ENCODE measurements around the gene BIRC7.
"Not testable (repeated sequence)": the region's sequence is repeated elsewhere in the genome, so short reads cannot be mapped to it uniquely, and the experiment has no call there.

BIRC7 gene

DNA sequence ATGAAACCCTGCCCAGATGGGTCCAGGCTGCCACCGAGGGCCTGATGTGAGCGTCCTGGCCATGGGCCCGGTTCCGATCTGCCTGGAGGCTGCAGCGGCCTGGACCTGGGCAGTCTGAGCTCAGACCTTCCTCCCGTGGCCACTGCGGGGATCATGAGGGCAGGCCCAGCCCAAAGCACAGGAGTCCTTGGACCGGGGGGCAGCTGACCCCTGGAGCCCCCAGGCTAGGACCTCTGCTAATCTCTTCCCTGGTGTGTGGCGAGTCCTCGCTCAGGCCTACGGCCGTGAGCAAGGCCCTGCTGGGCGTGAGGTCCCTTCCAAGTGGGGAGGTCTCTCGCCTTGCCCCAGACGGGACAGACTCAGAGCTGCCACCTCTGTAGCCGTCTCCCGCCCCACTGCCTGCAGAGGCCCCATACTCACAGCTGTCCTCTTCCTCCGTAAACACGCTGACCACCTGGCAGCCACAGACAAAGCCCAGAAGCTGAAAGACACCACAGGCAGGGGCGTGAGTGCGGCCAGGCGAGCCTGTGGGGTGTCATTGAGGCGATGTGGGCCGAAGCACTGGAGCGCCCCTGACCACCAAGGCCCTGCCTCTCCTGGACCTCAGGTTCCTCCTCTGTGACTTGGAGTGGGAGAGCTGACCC, 8.0 kb downstream of the BIRC7 start:
- Histone ChIP-seq H3K9ac (ENCODE audit: low read length) (no peak overlapping the region), H3K4me3 (ENCODE audit: low read depth in 1 of 2, low read length in 2 of 2) (no peak overlapping the region), H3K4me1 (ENCODE audit: insufficient read depth, low read length) (no peaks in the 10 kb centered on the region), H3K9me3 (ENCODE audit: low read length) (no peaks in the 10 kb centered on the region), H3K36me3 (ENCODE audit: insufficient read depth, low read length) (no peaks in the 10 kb centered on the region), H3K27ac (ENCODE audit: low read depth, low read length) (no peak overlapping the region), H3K27me3 (ENCODE audit: control insufficient read depth in 1 of 2, insufficient read depth in 2 of 2, low read length in 2 of 2) (peaks cover 0 to 18% of the 10 kb centered on the region in 2 donors)

- H3K27me3 ChIP-seq (ENCODE audit: control insufficient read depth in 1 of 2, insufficient read depth in 2 of 2, low read length in 2 of 2) = peaks cover 0 to 23% of the 10 kb centered on the region in 2 donors
- no peaks in the 10 kb centered on the region for H3K9me3 ChIP-seq (ENCODE audit: low read length)
- no peak overlapping the region for H3K9ac ChIP-seq (ENCODE audit: low read length)
- H3K4me3 ChIP-seq (ENCODE audit: low read depth in 1 of 2, low read length in 2 of 2) = no peak overlapping the region
- H3K27ac ChIP-seq (ENCODE audit: low read depth, low read length) = no peak overlapping the region
- H3K36me3 ChIP-seq (ENCODE audit: insufficient read depth, low read length) = no peaks in the 10 kb centered on the region
- H3K4me1 ChIP-seq (ENCODE audit: insufficient read depth, low read length) = no peaks in the 10 kb centered on the region
Measured at GRCh38 chr20:63244468-63244867, 8.8 kb downstream of the BIRC7 start.

GRCh38 chr20:63246490-63247288, 11.0 kb downstream of the BIRC7 start:
- Histone ChIP-seq H3K9me3 (ENCODE audit: low read length) (no peaks in the 10 kb centered on the region), H3K27ac (ENCODE audit: low read depth, low read length) (no peak overlapping the region), H3K36me3 (ENCODE audit: insufficient read depth, low read length) (no peaks in the 10 kb centered on the region), H3K27me3 (ENCODE audit: control insufficient read depth in 1 of 2, insufficient read depth in 2 of 2, low read length in 2 of 2) (peaks cover 0 to 27% of the 10 kb centered on the region in 2 donors), H3K4me1 (ENCODE audit: insufficient read depth, low read length) (no peaks in the 10 kb centered on the region), H3K9ac (ENCODE audit: low read length) (no peak overlapping the region), H3K4me3 (ENCODE audit: low read depth in 1 of 2, low read length in 2 of 2) (no peak overlapping the region)

GRCh38 chr20:63247671-63248228, 12.0 kb downstream of the BIRC7 start:
- Histone ChIP-seq H3K4me3 (ENCODE audit: low read depth in 1 of 2, low read length in 2 of 2) (no peak overlapping the region), H3K4me1 (ENCODE audit: insufficient read depth, low read length) (no peaks in the 10 kb centered on the region), H3K27me3 (ENCODE audit: control insufficient read depth in 1 of 2, insufficient read depth in 2 of 2, low read length in 2 of 2) (peaks cover under 1 to 33% of the 10 kb centered on the region in 2 donors), H3K9me3 (ENCODE audit: low read length) (no peaks in the 10 kb centered on the region), H3K9ac (ENCODE audit: low read length) (no peak overlapping the region), H3K27ac (ENCODE audit: low read depth, low read length) (no peak overlapping the region), H3K36me3 (ENCODE audit: insufficient read depth, low read length) (no peaks in the 10 kb centered on the region)

DNA sequence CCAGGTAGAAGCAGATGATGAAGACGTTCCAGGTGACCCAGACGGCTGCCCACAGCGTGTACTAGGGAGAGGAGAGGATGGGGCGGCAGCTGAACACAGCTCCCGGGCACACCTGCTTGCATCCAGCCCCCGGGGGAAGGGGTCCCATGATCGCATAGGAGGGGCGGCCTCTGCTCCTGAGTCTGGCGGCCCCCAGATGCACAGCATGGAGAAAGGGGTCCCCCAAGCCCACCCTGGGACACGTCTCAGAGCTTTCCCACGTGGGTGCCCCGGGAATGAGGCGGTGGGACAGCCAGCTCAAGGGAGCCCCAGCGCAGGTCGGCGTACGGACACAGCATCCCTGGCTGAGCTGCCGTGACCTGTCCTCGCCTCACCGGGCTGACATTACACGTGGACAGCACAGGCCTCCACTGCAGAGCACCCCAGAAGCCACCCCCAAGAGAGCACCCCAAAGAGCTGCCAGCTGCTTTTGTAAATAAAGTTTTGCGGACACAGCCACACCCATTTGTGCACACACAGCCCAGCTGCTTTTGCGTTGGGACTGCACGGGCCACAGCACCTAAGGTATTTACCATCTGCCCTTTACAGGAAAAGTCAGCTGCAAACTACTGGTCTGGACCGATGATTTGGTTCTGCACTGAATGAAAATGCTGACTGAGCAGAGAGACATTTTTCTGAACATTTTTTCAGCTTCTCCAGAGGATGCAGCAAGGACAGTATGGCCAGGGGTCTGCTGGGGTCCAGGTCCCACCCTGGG, 13.3 kb downstream of the BIRC7 start:
- no peaks in the 10 kb centered on the region for H3K9me3 ChIP-seq (ENCODE audit: low read length)
- H3K9ac ChIP-seq (ENCODE audit: low read length) = no peak overlapping the region
- no peak overlapping the region for H3K4me3 ChIP-seq (ENCODE audit: low read depth in 1 of 2, low read length in 2 of 2)
- no peaks in the 10 kb centered on the region for H3K4me1 ChIP-seq (ENCODE audit: insufficient read depth, low read length)
- no peak overlapping the region for H3K27ac ChIP-seq (ENCODE audit: low read depth, low read length)
- H3K27me3 ChIP-seq (ENCODE audit: control insufficient read depth in 1 of 2, insufficient read depth in 2 of 2, low read length in 2 of 2) = peaks cover 9 to 41% of the 10 kb centered on the region in 2 donors
- H3K36me3 ChIP-seq (ENCODE audit: insufficient read depth, low read length) = no peaks in the 10 kb centered on the region

DNA sequence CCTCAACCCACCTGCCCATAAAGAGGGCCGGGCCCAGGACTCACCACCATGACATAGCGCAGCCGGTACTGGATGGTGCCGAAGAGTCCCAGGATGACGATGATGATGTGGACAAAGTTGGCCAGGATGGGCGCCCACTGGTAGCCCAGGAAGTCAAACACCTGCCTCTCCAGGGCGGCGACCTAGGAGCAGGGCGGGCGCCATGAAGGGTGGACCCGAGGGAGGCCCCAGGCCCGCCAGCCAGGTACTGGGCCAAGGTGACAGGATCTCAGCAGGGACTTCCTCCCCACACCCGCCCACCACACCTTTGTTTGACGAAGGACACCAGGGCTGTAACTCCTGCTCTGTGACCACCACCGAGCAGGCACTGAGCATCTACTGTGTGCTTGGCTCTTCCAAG, 14.2 kb downstream of the BIRC7 start:
- H3K4me3 ChIP-seq (ENCODE audit: low read depth in 1 of 2, low read length in 2 of 2) = no peak overlapping the region
- no peak overlapping the region for H3K27ac ChIP-seq (ENCODE audit: low read depth, low read length)
- peaks cover 9 to 47% of the 10 kb centered on the region in 2 donors for H3K27me3 ChIP-seq (ENCODE audit: control insufficient read depth in 1 of 2, insufficient read depth in 2 of 2, low read length in 2 of 2)
- H3K9ac ChIP-seq (ENCODE audit: low read length) = no peak overlapping the region
- no peaks in the 10 kb centered on the region for H3K36me3 ChIP-seq (ENCODE audit: insufficient read depth, low read length)
- no peaks in the 10 kb centered on the region for H3K4me1 ChIP-seq (ENCODE audit: insufficient read depth, low read length)
- H3K9me3 ChIP-seq (ENCODE audit: low read length) = no peaks in the 10 kb centered on the region

GRCh38 chr20:63251350-63251749, 15.6 kb downstream of the BIRC7 start:
- H3K4me3 ChIP-seq (ENCODE audit: low read depth in 1 of 2, low read length in 2 of 2); H3K9me3 ChIP-seq (ENCODE audit: low read length); H3K9ac ChIP-seq (ENCODE audit: low read length); H3K27ac ChIP-seq (ENCODE audit: low read depth, low read length); H3K36me3 ChIP-seq (ENCODE audit: insufficient read depth, low read length); H3K4me1 ChIP-seq (ENCODE audit: insufficient read depth, low read length): not testable (repeated sequence)
- H3K27me3 ChIP-seq (ENCODE audit: control insufficient read depth in 1 of 2, insufficient read depth in 2 of 2, low read length in 2 of 2) = peaks cover 9 to 53% of the 10 kb centered on the region in 2 donors

GRCh38 chr20:63252284-63252711, 16.6 kb downstream of the BIRC7 start:
- H3K9ac ChIP-seq (ENCODE audit: low read length) = no peak overlapping the region
- H3K4me3 ChIP-seq (ENCODE audit: low read depth in 1 of 2, low read length in 2 of 2) = no peak overlapping the region
- no peaks in the 10 kb centered on the region for H3K9me3 ChIP-seq (ENCODE audit: low read length)
- no peaks in the 10 kb centered on the region for H3K36me3 ChIP-seq (ENCODE audit: insufficient read depth, low read length)
- H3K27me3 ChIP-seq (ENCODE audit: control insufficient read depth in 1 of 2, insufficient read depth in 2 of 2, low read length in 2 of 2) = peaks cover 9 to 49% of the 10 kb centered on the region in 2 donors
- H3K27ac ChIP-seq (ENCODE audit: low read depth, low read length) = no peak overlapping the region
- H3K4me1 ChIP-seq (ENCODE audit: insufficient read depth, low read length) = no peaks in the 10 kb centered on the region

DNA sequence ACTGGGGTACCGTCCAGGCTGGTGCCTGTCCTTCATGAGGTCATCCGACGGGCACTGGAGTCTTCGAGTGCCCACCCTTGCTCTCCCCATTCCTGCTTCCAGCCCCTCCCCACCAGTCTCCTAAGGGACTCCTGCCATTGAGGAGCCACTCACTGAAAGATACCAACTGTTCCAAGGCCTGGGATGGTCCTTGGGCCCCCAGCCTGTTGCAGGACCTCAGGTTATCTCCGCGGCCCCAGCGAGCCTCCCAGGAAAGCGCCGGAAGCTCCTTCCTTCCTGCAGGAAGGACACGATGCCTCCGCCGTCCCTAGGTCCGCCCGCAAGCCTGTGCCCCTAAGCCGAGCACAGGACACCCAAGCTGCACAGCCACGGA, 17.3 kb downstream of the BIRC7 start:
- H3K27me3 ChIP-seq (ENCODE audit: control insufficient read depth in 1 of 2, insufficient read depth in 2 of 2, low read length in 2 of 2) = peaks cover 9 to 41% of the 10 kb centered on the region in 2 donors
- no peak overlapping the region for H3K27ac ChIP-seq (ENCODE audit: low read depth, low read length)
- no peak overlapping the region for H3K9ac ChIP-seq (ENCODE audit: low read length)
- H3K4me1 ChIP-seq (ENCODE audit: insufficient read depth, low read length) = no peaks in the 10 kb centered on the region
- H3K9me3 ChIP-seq (ENCODE audit: low read length) = no peaks in the 10 kb centered on the region
- H3K4me3 ChIP-seq (ENCODE audit: low read depth in 1 of 2, low read length in 2 of 2) = no peak overlapping the region
- no peaks in the 10 kb centered on the region for H3K36me3 ChIP-seq (ENCODE audit: insufficient read depth, low read length)

- Histone ChIP-seq H3K4me3 (ENCODE audit: low read depth in 1 of 2, low read length in 2 of 2) (no peak overlapping the region), H3K36me3 (ENCODE audit: insufficient read depth, low read length) (no peaks in the 10 kb centered on the region), H3K9ac (ENCODE audit: low read length) (no peak overlapping the region), H3K9me3 (ENCODE audit: low read length) (no peaks in the 10 kb centered on the region), H3K4me1 (ENCODE audit: insufficient read depth, low read length) (no peaks in the 10 kb centered on the region), H3K27me3 (ENCODE audit: control insufficient read depth in 1 of 2, insufficient read depth in 2 of 2, low read length in 2 of 2) (peaks cover 9 to 36% of the 10 kb centered on the region in 2 donors), H3K27ac (ENCODE audit: low read depth, low read length) (no peak overlapping the region)
Measured at GRCh38 chr20:63253438-63254231, 17.9 kb downstream of the BIRC7 start.

DNA sequence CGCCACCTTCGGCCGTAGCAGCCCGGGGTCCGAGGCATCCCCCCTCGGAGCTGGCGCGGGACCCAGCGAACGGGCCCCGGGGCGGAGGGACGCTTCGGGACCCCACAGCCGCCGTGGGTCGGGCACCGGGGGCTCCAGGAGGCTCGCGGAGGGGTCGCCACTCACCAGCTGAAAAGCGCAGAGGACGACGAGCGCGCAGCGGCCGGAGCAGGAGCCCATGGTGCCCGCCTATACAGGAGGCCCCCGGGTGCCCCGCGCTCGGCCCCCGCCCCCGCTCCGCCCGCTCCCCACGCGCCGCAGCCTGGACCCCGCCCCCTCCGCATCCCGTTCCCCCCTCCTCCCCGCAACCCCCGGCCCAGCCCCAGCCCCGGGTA, 18.5 kb downstream of the BIRC7 start, which contains the start of gene NKAIN4:
Gene NKAIN4, minus strand, starts transcription at position 232 of the 374 bp plus-strand sequence. Its CDS starts 13 bp downstream, at position 219.
- H3K9ac ChIP-seq (ENCODE audit: low read length) = no peak within 1 kb of the TSS
- H3K27ac ChIP-seq (ENCODE audit: low read depth, low read length) = no peak within 1 kb of the TSS
- peaks cover 9 to 32% of the 10 kb centered on the region in 2 donors for H3K27me3 ChIP-seq (ENCODE audit: control insufficient read depth in 1 of 2, insufficient read depth in 2 of 2, low read length in 2 of 2)
- H3K9me3 ChIP-seq (ENCODE audit: low read length) = no peaks in the 10 kb centered on the region
- no peaks in the 10 kb centered on the region for H3K4me1 ChIP-seq (ENCODE audit: insufficient read depth, low read length)
- H3K4me3 ChIP-seq (ENCODE audit: low read depth in 1 of 2, low read length in 2 of 2) = no peak within 1 kb of the TSS
- no peaks in the 10 kb centered on the region for H3K36me3 ChIP-seq (ENCODE audit: insufficient read depth, low read length)
